ENCODE data around the gene DNAJC27. TPM values are rescaled to one million over a fixed set of nuclear protein-coding genes. Genes with fewer than 3 reads are reported as not detected.

Gene DNAJC27
- total RNA-seq, 1 experiment from 2014 or later: 5.1 TPM

DNA sequence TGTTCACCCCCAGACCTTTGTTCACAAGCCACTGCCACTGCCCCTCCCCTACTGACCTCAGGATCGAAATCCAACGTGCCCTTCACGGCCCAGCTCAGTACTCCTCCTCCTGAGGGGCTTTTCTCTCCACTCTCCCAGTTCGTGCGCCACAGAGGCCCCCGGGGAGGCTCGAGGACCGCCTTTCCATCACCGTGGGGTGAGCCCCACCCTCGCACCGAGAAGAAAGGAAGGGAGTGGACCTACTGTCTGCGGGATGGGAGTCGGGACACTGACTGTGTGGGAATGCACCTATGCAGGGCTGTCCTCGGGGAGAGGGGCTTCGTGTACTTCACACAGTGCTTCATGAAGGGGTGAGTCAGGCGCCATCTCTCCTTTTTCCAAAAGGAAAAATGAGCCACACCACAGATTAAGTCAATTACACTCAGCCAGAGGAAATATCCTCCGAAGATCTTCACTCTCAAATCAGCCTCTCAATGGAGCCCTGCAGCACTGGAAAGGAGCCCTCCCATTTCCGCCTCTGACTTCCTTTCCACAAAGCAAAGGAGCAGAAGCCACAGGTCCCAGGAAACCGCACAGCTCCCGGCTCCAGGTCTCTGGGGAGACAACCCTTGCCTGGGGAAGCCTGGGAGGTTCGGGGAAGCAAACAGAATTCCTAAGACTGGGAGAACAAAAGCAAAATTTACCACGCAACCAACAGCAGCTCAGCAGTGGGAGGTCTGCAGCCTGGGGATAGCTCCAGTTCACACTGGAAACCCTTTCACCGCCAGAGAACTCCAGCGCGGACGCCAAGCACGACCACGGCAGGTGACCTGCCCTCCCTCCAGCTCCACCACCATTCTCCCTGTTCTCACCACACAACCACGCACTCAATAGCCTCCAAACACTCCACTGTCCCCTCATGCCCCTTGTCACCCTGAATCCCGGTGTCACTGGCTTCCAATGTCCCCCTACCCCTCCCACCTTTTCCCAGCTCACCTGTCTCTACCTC lies 73.3 kb downstream of the DNAJC27 start:
- H3K18ac ChIP-seq (ENCODE audit: insufficient read length, low read depth, low read length): no peak overlapping the region
- no peaks in the 10 kb centered on the region for H3K79me2 ChIP-seq (ENCODE audit: insufficient read depth, low read length)
- H3K9me3 ChIP-seq (ENCODE audit: control insufficient read depth, low read depth, low read length): peaks cover 4% of the 10 kb centered on the region
- no peaks in the 10 kb centered on the region for H4K20me1 ChIP-seq (ENCODE audit: control insufficient read depth, insufficient read depth, insufficient read length)
- no peak overlapping the region for H2BK20ac ChIP-seq (ENCODE audit: low read depth, low read length, poor library complexity, severe bottlenecking)
- no peak overlapping the region for H3K14ac ChIP-seq (ENCODE audit: insufficient read depth, low read length)
- no peak overlapping the region for H3K27ac ChIP-seq (ENCODE audit: insufficient read length, low read depth, low read length)
- peak overlapping the region in 2 of 3 experiments; percentile 29 to 82; a peak in 5 of 7 replicates for H3K27ac Mint-ChIP-seq
- no peak overlapping the region for H3K56ac ChIP-seq (ENCODE audit: insufficient read length, low read depth, low read length)
- no peak overlapping the region for H3T11ph ChIP-seq (ENCODE audit: low read length)
- no peak overlapping the region for H4K8ac ChIP-seq (replicated peaks; ENCODE audit: insufficient read length, low read depth, low read length)
- H2AFZ ChIP-seq (ENCODE audit: low read length): no peak overlapping the region
- peaks cover 16 to 23% of the 10 kb centered on the region in 2 experiments for H3K4me1 Mint-ChIP-seq
- no peak overlapping the region for H4K91ac ChIP-seq (ENCODE audit: insufficient read length, low read depth, low read length)
- no peaks in the 10 kb centered on the region for H3K23me2 ChIP-seq (ENCODE audit: insufficient read length, low read depth, low read length, poor library complexity, severe bottlenecking)
- H2AK5ac ChIP-seq (ENCODE audit: insufficient read length, low read length): no peak overlapping the region
- WGBS (ENCODE audit: extremely low coverage, insufficient read length, low lambda C conversion rate): no CpG with 5 or more reads among the region's 30 CpGs
- H2BK5ac ChIP-seq (ENCODE audit: insufficient read length, low read length): no peak overlapping the region
- H3K4me1 ChIP-seq (ENCODE audit: insufficient read depth, low read length): no peaks in the 10 kb centered on the region; the same call in 1 of the 2 replicates
- no peak overlapping the region for H3K4ac ChIP-seq (ENCODE audit: low read depth, low read length)
- no peaks in the 10 kb centered on the region for H3K27me3 ChIP-seq (ENCODE audit: insufficient read depth, low read length)
- DNase-seq: no peak
- H3K9ac ChIP-seq (ENCODE audit: extremely low read depth, insufficient read length, low read length): no peak overlapping the region
- no peak overlapping the region for H2BK15ac ChIP-seq (ENCODE audit: low read depth, low read length)
- no peaks in the 10 kb centered on the region for H3K27me3 Mint-ChIP-seq (ENCODE audit: low read depth)
- H2BK120ac ChIP-seq (ENCODE audit: low read depth, low read length, poor library complexity, severe bottlenecking): no peak overlapping the region
- TF ChIP-seq, protein P1, sequence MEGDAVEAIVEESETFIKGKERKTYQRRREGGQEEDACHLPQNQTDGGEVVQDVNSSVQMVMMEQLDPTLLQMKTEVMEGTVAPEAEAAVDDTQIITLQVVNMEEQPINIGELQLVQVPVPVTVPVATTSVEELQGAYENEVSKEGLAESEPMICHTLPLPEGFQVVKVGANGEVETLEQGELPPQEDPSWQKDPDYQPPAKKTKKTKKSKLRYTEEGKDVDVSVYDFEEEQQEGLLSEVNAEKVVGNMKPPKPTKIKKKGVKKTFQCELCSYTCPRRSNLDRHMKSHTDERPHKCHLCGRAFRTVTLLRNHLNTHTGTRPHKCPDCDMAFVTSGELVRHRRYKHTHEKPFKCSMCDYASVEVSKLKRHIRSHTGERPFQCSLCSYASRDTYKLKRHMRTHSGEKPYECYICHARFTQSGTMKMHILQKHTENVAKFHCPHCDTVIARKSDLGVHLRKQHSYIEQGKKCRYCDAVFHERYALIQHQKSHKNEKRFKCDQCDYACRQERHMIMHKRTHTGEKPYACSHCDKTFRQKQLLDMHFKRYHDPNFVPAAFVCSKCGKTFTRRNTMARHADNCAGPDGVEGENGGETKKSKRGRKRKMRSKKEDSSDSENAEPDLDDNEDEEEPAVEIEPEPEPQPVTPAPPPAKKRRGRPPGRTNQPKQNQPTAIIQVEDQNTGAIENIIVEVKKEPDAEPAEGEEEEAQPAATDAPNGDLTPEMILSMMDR (conservative IDR thresholded peaks at IDR 0.05): no peak
- no peak overlapping the region for H2BK12ac ChIP-seq (ENCODE audit: insufficient read length, low read depth, low read length)
- H3K4me2 ChIP-seq (ENCODE audit: insufficient read depth, insufficient read length, low read length): no peak overlapping the region
- no peak overlapping the region; a peak in 1 of 5 replicates for H3K4me3 Mint-ChIP-seq
- H3K9me3 Mint-ChIP-seq: peaks cover 36% of the 10 kb centered on the region in 2 experiments
- H3K36me3 Mint-ChIP-seq (ENCODE audit: insufficient read depth in 1 of 3, low read depth in 3 of 3): peaks cover 52 to 61% (median 61%) of the 10 kb centered on the region in 3 experiments
- no peak overlapping the region for H4K5ac ChIP-seq (ENCODE audit: insufficient read length, low read depth, low read length)
- H3K79me1 ChIP-seq (ENCODE audit: insufficient read depth, low read depth, low read length, poor library complexity, severe bottlenecking): no peaks in the 10 kb centered on the region
- no peak overlapping the region for H3K23ac ChIP-seq (ENCODE audit: insufficient read length, low read depth, low read length)

Data from H9 (cell line).